ENCODE measurements around the gene SPSB3. TPM values are rescaled to one million over a fixed set of nuclear protein-coding genes. Genes with fewer than 3 reads are reported as not detected.

SPSB3 gene
- total RNA-seq, 2 donors from 2014 or later: 95.9 to 97.8 TPM

DNA sequence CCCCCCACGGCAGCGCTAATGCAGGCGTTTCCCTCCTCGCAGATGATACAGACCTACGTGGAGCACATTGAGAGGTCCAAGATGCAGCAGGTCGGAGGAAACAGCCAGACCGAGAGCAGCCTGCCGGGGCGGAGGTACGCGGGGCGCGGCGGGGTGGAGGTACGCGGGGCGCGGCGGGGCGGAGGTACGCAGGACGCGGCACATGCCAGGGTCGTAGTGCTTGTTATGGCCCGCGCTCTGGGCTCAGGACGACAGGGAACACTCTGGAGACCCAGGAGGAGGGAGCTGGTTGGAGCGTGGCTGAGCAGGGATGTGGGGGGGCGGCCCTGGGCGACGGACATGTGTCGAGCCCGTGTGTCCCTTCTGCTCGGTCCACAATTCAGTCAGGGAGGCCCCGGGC, 52.9 kb downstream of the SPSB3 start:
- ATAC-seq (no peak), DNase-seq (no peak)
- 95 to 96% methylated on average over 31 to 32 of the region's 35 CpGs for WGBS, 2 donors
- Histone ChIP-seq H3K27me3 (no peaks in the 10 kb centered on the region), H3K36me3 (replicated peaks in 1 of 2; ENCODE audit: insufficient read depth in 1 of 2, low read depth in 2 of 2) (peaks cover 6 to 20% of the 10 kb centered on the region in 2 donors), H3K4me3 (no peak overlapping the region), H3K27ac (no peak overlapping the region), H3K4me1 (no peaks in the 10 kb centered on the region), H3K9me3 (no peaks in the 10 kb centered on the region)
- TF ChIP-seq POLR2A (IDR thresholded peaks at IDR 0.05): no peak
- TF ChIP-seq, protein P1, sequence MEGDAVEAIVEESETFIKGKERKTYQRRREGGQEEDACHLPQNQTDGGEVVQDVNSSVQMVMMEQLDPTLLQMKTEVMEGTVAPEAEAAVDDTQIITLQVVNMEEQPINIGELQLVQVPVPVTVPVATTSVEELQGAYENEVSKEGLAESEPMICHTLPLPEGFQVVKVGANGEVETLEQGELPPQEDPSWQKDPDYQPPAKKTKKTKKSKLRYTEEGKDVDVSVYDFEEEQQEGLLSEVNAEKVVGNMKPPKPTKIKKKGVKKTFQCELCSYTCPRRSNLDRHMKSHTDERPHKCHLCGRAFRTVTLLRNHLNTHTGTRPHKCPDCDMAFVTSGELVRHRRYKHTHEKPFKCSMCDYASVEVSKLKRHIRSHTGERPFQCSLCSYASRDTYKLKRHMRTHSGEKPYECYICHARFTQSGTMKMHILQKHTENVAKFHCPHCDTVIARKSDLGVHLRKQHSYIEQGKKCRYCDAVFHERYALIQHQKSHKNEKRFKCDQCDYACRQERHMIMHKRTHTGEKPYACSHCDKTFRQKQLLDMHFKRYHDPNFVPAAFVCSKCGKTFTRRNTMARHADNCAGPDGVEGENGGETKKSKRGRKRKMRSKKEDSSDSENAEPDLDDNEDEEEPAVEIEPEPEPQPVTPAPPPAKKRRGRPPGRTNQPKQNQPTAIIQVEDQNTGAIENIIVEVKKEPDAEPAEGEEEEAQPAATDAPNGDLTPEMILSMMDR (IDR thresholded peaks at IDR 0.05): no peak
- intact Hi-C loops (cut with DNase I): no loop called here

DNA sequence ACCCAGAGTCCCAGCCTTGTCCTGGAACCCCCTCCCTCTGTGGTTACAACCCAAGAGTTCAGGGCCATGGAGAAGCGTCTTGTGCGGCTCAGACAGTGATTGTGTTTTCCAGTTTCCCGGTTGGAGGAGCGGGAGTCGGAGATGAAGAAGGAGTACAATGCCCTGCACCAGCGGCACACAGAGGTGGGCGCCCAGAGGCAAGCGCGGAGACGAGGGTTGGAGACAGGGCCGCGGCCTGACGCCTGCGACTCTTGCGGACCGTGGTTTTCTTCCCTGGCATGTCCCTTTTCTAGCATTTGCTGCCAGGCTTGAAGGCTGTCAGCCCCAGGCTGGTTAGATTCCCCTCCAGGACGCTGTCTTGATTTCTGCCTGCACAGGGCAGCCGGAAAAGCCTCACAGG, 53.3 kb downstream of the SPSB3 start:
- no peak for TF ChIP-seq POLR2A (IDR thresholded peaks at IDR 0.05)
- TF ChIP-seq, protein P1 (IDR thresholded peaks at IDR 0.05): no peak
- no peak overlapping the region for H3K27ac ChIP-seq
- no peak for DNase-seq
- no peaks in the 10 kb centered on the region for H3K9me3 ChIP-seq
- H3K36me3 ChIP-seq (replicated peaks in 1 of 2; ENCODE audit: insufficient read depth in 1 of 2, low read depth in 2 of 2): peaks cover 6 to 16% of the 10 kb centered on the region in 2 donors
- intact Hi-C loops (cut with DNase I): no loop called here
- H3K4me1 ChIP-seq: no peaks in the 10 kb centered on the region
- H3K27me3 ChIP-seq: no peaks in the 10 kb centered on the region
- 90 to 97% methylated on average over 13 to 18 of the region's 18 CpGs for WGBS, 2 donors
- ATAC-seq: no peak
- H3K4me3 ChIP-seq: no peak overlapping the region

DNA sequence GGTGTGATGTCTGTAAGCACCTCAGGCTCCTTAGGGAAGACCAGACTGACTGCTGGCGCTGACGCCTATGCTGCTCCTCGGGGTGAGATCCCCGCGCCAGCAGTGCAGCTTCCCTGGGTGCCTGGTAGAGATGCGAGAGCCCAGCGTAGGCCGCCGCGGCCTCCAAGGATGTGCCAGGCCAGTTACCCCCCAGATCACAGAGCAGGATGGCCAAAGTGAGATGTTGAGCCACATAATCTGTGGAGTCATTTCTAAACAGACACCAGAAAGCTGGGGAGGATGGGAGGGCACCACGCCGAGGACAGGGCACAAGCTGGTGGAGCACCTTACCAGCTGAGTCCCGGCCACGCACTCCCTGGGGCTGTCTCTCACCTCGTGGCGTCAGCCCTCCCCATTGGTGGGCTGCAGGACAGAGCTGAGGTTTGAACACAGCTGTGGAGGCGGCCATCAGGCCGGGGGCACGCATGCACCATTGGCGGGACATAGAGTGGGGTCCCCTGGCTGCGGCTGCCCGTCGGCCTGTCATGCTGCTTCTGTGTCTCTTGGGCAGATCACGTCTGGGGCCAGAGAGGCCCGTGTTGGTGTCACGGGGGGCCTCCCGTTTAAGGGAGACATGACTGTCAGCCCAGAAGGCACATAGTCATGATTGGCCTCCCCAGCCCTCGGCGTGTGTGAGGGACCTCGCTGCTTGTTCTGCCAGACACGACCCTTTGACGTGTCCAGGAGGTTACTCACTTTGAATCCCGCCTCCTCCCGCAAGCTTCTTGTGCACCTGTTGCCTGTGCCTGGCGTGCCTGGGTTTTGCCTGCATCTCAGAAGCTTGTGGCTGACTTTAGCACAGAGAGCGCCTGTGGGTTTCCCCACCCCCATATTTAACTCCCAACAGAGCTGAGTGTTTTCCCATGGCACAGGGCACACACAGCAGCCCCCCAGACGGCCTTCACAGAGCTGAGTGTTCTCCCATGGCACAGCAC, 54.4 kb downstream of the SPSB3 start:
- H3K4me3 ChIP-seq: no peak overlapping the region
- no peaks in the 10 kb centered on the region for H3K27me3 ChIP-seq
- H3K4me1 ChIP-seq: peaks cover 6% of the 10 kb centered on the region
- H3K27ac ChIP-seq: no peak overlapping the region
- no peaks in the 10 kb centered on the region for H3K9me3 ChIP-seq
- peaks cover 6 to 9% of the 10 kb centered on the region in 2 donors for H3K36me3 ChIP-seq (replicated peaks in 1 of 2; ENCODE audit: insufficient read depth in 1 of 2, low read depth in 2 of 2)
- no peak for DNase-seq
- no peak for ATAC-seq
- intact Hi-C loops (cut with DNase I): no loop called here
- 90 to 93% methylated on average over 11 to 34 of the region's 37 CpGs for WGBS, 2 donors
- TF ChIP-seq, protein P1 (IDR thresholded peaks at IDR 0.05): no peak
- no peak for TF ChIP-seq POLR2A (IDR thresholded peaks at IDR 0.05)

Small RNA genes lying within 50 kb of the gene (microRNA-seq; reads per million reads assigned to microRNA genes)
- 0.47 to 1.3 reads per million in 2 donors for gene MIR3177 (ENCODE audit: borderline number of aligned reads in 2 of 2, borderline replicate concordance in 2 of 2)

Small RNA genes lying within 50 kb of the gene (small RNA-seq; reads per million reads assigned to genes)
- gene MIR3177: not detected

Other genes with a start within 250 kb of the SPSB3 start
- 10 to 100 TPM; 23.6 to 25.1 TPM for gene TMEM204, start 248.9 kb downstream of the SPSB3 start, total RNA-seq
- gene IFT140, start 170.5 kb downstream of the SPSB3 start, total RNA-seq: 10 to 100 TPM; 16.9 to 35.6 TPM
- 10 to 100 TPM in 1 of 2 donors, 1 to 10 TPM in 1; 8.6 to 17.8 TPM for gene CRAMP1, start 170.2 kb downstream of the SPSB3 start, total RNA-seq
- 10 to 100 TPM; 15.5 to 24.4 TPM for gene JPT2, start 104.3 kb downstream of the SPSB3 start, total RNA-seq
- 100 to 1,000 TPM in 1 of 2 donors, 10 to 100 TPM in 1; 79.9 to 103 TPM for gene MAPK8IP3, start 76.4 kb downstream of the SPSB3 start, total RNA-seq
- 100 to 1,000 TPM in 1 of 2 donors, 10 to 100 TPM in 1; 62.8 to 113 TPM for gene NME3, start 11.0 kb downstream of the SPSB3 start, total RNA-seq
- 10 to 100 TPM; 13.5 to 33.3 TPM for gene EME2, start 9.8 kb downstream of the SPSB3 start, total RNA-seq
- gene MRPS34, start 9.4 kb downstream of the SPSB3 start, total RNA-seq: 10 to 100 TPM; 51.4 to 99.6 TPM
- 10 to 100 TPM; 61.0 to 72.6 TPM for gene NUBP2, start 389 bp upstream of the SPSB3 start, total RNA-seq
- gene IGFALS, start 11.1 kb upstream of the SPSB3 start, total RNA-seq: 1 to 10 TPM; 5.2 to 9.2 TPM
- 10 to 100 TPM; 45.7 to 46.5 TPM for gene HAGH, start 44.3 kb upstream of the SPSB3 start, total RNA-seq
- gene FAHD1, start 44.6 kb upstream of the SPSB3 start, total RNA-seq: 10 to 100 TPM; 32.6 to 50.8 TPM
- gene MEIOB, start 89.6 kb upstream of the SPSB3 start, total RNA-seq: under 1 TPM in 1 of 2 donors, not detected in 1; 0.26 TPM
- gene HS3ST6, start 135.8 kb upstream of the SPSB3 start, total RNA-seq: not detected
- 10 to 100 TPM; 36.8 to 38.6 TPM for gene MSRB1, start 160.6 kb upstream of the SPSB3 start, total RNA-seq
- gene RPL3L, start 172.1 kb upstream of the SPSB3 start, total RNA-seq: 10 to 100 TPM in 1 of 2 donors, not detected in 1; 16.5 TPM
- 10 to 100 TPM; 39.2 to 86.1 TPM for gene NDUFB10, start 177.0 kb upstream of the SPSB3 start, total RNA-seq
- gene RPS2, start 182.3 kb upstream of the SPSB3 start, total RNA-seq: 1,000 to 10,000 TPM; 2,300 to 2,472 TPM
- gene RNF151, start 184.3 kb upstream of the SPSB3 start, total RNA-seq: not detected
- gene TBL3, start 189.5 kb upstream of the SPSB3 start, total RNA-seq: 10 to 100 TPM; 38.9 to 40.7 TPM
- not detected for gene NOXO1, start 198.9 kb upstream of the SPSB3 start, total RNA-seq
- gene GFER, start 201.6 kb upstream of the SPSB3 start, total RNA-seq: 10 to 100 TPM; 13.2 to 35.9 TPM
- 1 to 10 TPM in 1 of 2 donors, under 1 TPM in 1; 0.33 to 1.6 TPM for gene SYNGR3, start 207.4 kb upstream of the SPSB3 start, total RNA-seq
- gene ZNF598, start 227.2 kb upstream of the SPSB3 start, total RNA-seq: 10 to 100 TPM; 41.0 to 55.4 TPM
- gene NPW, start 237.2 kb upstream of the SPSB3 start, total RNA-seq: not detected
- 10 to 100 TPM; 32.7 to 87.3 TPM for gene NHERF2, start 244.3 kb upstream of the SPSB3 start, total RNA-seq